GM12878 (cell line): Measurements from ENCODE around the gene ARMC6. TPM values are rescaled to one million over a fixed set of nuclear protein-coding genes. Genes with fewer than 3 reads are reported as not detected.

Source experiments
- ATAC-seq: fragments of 200-7000 bp; cut with Tn5 transposase; 3 replicates; pipeline ENCODE4 v1.9.1; 2020; ENCODE audit warnings: mild to moderate bottlenecking, moderate library complexity
- BruUV-seq: library from RNA; stranded (reverse); fragments of 400-500 nt; replicated peaks from 2 replicates; lab custom pipeline; 2021; lab: Mats Ljungman, UMichigan
- CTCF ChIA-PET: fragments of 300-600 bp; sonication (Branson Sonifier 250); formaldehyde crosslinking; extraction: SDS; loops from one replicate; lab custom pipeline; 2021; ENCODE audit warnings: inconsistent platforms; lab: Yijun Ruan, JAX
- POLR2A ChIA-PET: fragments of 350-600 bp; formaldehyde crosslinking; extraction: SDS; loops from one replicate; lab custom pipeline; 2021; ENCODE audit warnings: inconsistent platforms; lab: Charles Lee
- RAD21 ChIA-PET: fragments of 300-600 bp; sonication (Branson Sonifier 250); formaldehyde crosslinking; loops from one replicate; lab custom pipeline; 2023; ENCODE audit warnings: antibody characterized with exemption; ENCODE audit not compliant: unreplicated experiment; lab: Charles Lee
- SMC1A ChIA-PET: fragments of 300-600 bp; sonication (Branson Sonifier 250); formaldehyde crosslinking; loops from one replicate; lab custom pipeline; 2023; ENCODE audit not compliant: unreplicated experiment, uncharacterized antibody; lab: Charles Lee
- DNase-seq: peaks from one replicate; pipeline ENCODE4 v3.0.0-alpha.2; 2011; ENCODE audit warnings: low read depth, low spot score
- FAIRE-seq: peaks from 3 replicates; lab custom pipeline; 2011; peaks lifted over from hg19 to GRCh38; lab: Jason Lieb, UNC
- H2AFZ ChIP-seq: 2 replicates; pipeline ENCODE4 v1.6.0; 2011; ENCODE audit warnings: low read depth, low read length, control low read depth; ENCODE audit not compliant: control insufficient read depth
- H3K27ac ChIP-seq: 2 replicates; pipeline ENCODE4 v1.5.1; 2011; ENCODE audit warnings: control low read depth; ENCODE audit not compliant: control insufficient read depth, insufficient read depth
- H3K27me3 ChIP-seq, 2 experiments: replicated peaks in 1 of 2; 2 replicates each; pipeline versions ENCODE4 v1.6.0 to v1.6.1; 2011; ENCODE audit warnings: low read length in 1 of 2; ENCODE audit not compliant: control insufficient read depth in 2 of 2, insufficient read depth in 2 of 2
- H3K36me3 ChIP-seq, 2 experiments: 2 replicates each; pipeline ENCODE4 v1.5.1; 2011; ENCODE audit warnings: low read length in 1 of 2; ENCODE audit not compliant: control insufficient read depth in 2 of 2, insufficient read depth in 2 of 2
- H3K4me1 ChIP-seq: 2 replicates; pipeline ENCODE4 v1.6.1; 2011; ENCODE audit warnings: mild to moderate bottlenecking, low read length, moderate library complexity, mixed read lengths; ENCODE audit not compliant: control insufficient read depth, insufficient read depth
- H3K4me2 ChIP-seq: 2 replicates; pipeline ENCODE4 v1.6.0; 2011; ENCODE audit warnings: control low read depth; ENCODE audit not compliant: control insufficient read depth, insufficient read depth
- H3K4me3 ChIP-seq: fragments of 200-600 bp; sonication (generic); 2 replicates; pipeline ENCODE4 v1.5.1; 2016
- H3K79me2 ChIP-seq: 2 replicates; pipeline ENCODE4 v1.6.0; 2011; ENCODE audit warnings: low read length; ENCODE audit not compliant: control insufficient read depth, insufficient read depth
- H3K9ac ChIP-seq: 2 replicates; pipeline ENCODE4 v1.8.0; 2011; ENCODE audit warnings: low read length, control low read depth, mixed read lengths; ENCODE audit not compliant: control insufficient read depth, insufficient read depth
- H3K9me3 ChIP-seq: replicated peaks from 3 replicates; pipeline ENCODE4 v1.5.1; 2011; ENCODE audit warnings: mild to moderate bottlenecking, low read length; ENCODE audit not compliant: control insufficient read depth, insufficient read depth
- H4K20me1 ChIP-seq: 2 replicates; pipeline ENCODE4 v1.6.0; 2011; ENCODE audit not compliant: control insufficient read depth, insufficient read depth
- BMI1 ChIP-seq: fragments of 450-650 bp; IDR thresholded peaks from 2 replicates; pipeline ENCODE4 v1.6.1; 2016; ENCODE audit warnings: mild to moderate bottlenecking, moderate library complexity, borderline replicate concordance
- CEBPB ChIP-seq, 2 experiments: fragments of 150-350 bp in 1 of 2; IDR thresholded peaks; 2 replicates each; pipeline ENCODE4 v1.6.1; 2012 to 2014; ENCODE audit warnings: low read depth in 2 of 2, low read length in 2 of 2, borderline replicate concordance in 1 of 2, inconsistent platforms in 1 of 2
- CHD1 ChIP-seq: IDR thresholded peaks from 2 replicates; pipeline ENCODE4 v1.6.1; 2012; ENCODE audit warnings: low read depth, low read length, improper control_type of control experiment
- GATAD2B ChIP-seq: fragments of 450-650 bp; conservative IDR thresholded peaks from 2 replicates; pipeline ENCODE4 v1.6.1; 2017; ENCODE audit warnings: low read depth, mild to moderate bottlenecking, moderate library complexity
- MEF2A ChIP-seq: IDR thresholded peaks from 2 replicates; pipeline ENCODE4 v1.6.1; 2011; ENCODE audit warnings: low read depth, mild to moderate bottlenecking, low read length, moderate library complexity; ENCODE audit not compliant: insufficient read depth
- MTA2 ChIP-seq: fragments of 450-650 bp; IDR thresholded peaks from 2 replicates; pipeline ENCODE4 v1.6.1; 2016; ENCODE audit warnings: low read depth, mild to moderate bottlenecking, moderate library complexity
- SMARCA5 ChIP-seq: fragments of 450-650 bp; IDR thresholded peaks from 2 replicates; pipeline ENCODE4 v1.6.1; 2017; ENCODE audit warnings: mild to moderate bottlenecking
- TCF12 ChIP-seq: IDR thresholded peaks from 2 replicates; pipeline ENCODE4 v1.6.1; 2011; ENCODE audit warnings: low read depth, mild to moderate bottlenecking, low read length
- WGBS: methylation state at CpG from one replicate; pipeline ENCODE4 v1.1.6; 2016; ENCODE audit warnings: low lambda C conversion rate; ENCODE audit not compliant: insufficient replicate concordance, insufficient coverage; ENCODE audit errors: missing lambda C conversion rate; 5-methylcytosine and 5-hydroxymethylcytosine counted together
- in situ Hi-C: fragments of 300-500 bp; cut with MboI; formaldehyde crosslinking; loops from 9 replicates; pipeline ENCODE4 v1.14.3; 2018; ENCODE audit warnings: mixed read lengths
- intact Hi-C: fragments of 100-400 bp; cut with micrococcal nuclease; formaldehyde crosslinking; loops from one replicate; pipeline ENCODE4 v1.14.2; 2022; ENCODE audit not compliant: unreplicated experiment
- polyA plus RNA-seq, 11 experiments: library from polyadenylated mRNA; depleted of rRNA in 4 of 11; unstranded in 6 of 11; stranded (reverse) in 5 of 11; fragments of >200 nt; fragmentation: Nextera tagmentation in 4 of 11; fragmentation: Illumina TruSeq in 1 of 11; extraction: Ambion mirVana in 4 of 11; extraction: Trizol in 1 of 11; gene quantifications; 1 replicate in 1 of 11; 2 replicates in 10 of 11; pipeline versions ENCODE4 v1.2.1 to v1.2.3, GENCODE V29; 2011 to 2016; ENCODE audit warnings: inconsistent platforms in 2 of 11, missing spikeins in 2 of 11, low read depth in 1 of 11
- total RNA-seq, 4 experiments: library from RNA; depleted of rRNA in 3 of 4; stranded (reverse); fragments of >200 nt in 3 of 4; fragmentation: Illumina TruSeq in 1 of 4; extraction: Trizol in 1 of 4; gene quantifications; 2 replicates each; pipeline versions ENCODE4 v1.2.1 to v1.2.3, GENCODE V29; 2013 to 2021
- TF ChIP-seq, protein P1 (sequence below): fragments of 450-650 bp; IDR thresholded peaks from 2 replicates; pipeline ENCODE4 v1.6.1; 2018; ENCODE audit warnings: mild to moderate bottlenecking, low read depth, moderate library complexity; ENCODE audit not compliant: partially characterized antibody
- TF ChIP-seq, protein P2 (sequence below): IDR thresholded peaks from 2 replicates; pipeline ENCODE4 v1.6.1; 2011; ENCODE audit warnings: borderline replicate concordance, low read depth, mild to moderate bottlenecking, moderate library complexity, low read length; ENCODE audit not compliant: insufficient read depth, poor library complexity, severe bottlenecking

ARMC6 gene
- total and polyA plus RNA-seq, 10 of the 15 experiments (the other 5 are each of a cell fraction or from before 2014, with no cell fraction given), result 1.1 to 64.4 (median 41.6) TPM

DNA sequence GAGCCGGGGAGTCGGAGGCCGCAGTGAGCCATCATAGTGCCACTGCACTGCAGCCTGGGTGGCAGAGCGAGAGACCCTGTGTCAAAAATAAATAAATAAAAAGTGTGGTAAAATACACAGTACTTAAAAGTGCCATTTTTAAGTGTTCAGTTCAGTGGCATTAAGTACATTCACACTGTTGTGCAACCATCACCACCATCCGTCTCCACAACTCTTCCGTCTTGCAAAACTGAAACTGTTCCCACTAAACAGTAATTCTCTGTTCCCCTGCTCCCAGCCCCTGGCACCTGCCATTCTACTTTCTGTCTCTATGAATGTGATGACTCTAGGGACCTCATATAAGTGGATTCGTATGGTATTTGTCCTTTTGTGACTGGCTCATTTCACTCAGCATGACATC, 43.7 kb downstream of the ARMC6 start:
- Histone ChIP-seq H3K9ac (no peak overlapping the region), H4K20me1 (peaks cover 3% of the 10 kb centered on the region; the same call in 1 of the 2 replicates), H2AFZ (no peak overlapping the region), H3K4me1 (no peaks in the 10 kb centered on the region)
- in situ Hi-C loops, result no loop called here
- intact Hi-C loops, result no loop called here
- no peak for TF ChIP-seq SMARCA5
- TF ChIP-seq MTA2, result no peak
- TF ChIP-seq, protein P1, sequence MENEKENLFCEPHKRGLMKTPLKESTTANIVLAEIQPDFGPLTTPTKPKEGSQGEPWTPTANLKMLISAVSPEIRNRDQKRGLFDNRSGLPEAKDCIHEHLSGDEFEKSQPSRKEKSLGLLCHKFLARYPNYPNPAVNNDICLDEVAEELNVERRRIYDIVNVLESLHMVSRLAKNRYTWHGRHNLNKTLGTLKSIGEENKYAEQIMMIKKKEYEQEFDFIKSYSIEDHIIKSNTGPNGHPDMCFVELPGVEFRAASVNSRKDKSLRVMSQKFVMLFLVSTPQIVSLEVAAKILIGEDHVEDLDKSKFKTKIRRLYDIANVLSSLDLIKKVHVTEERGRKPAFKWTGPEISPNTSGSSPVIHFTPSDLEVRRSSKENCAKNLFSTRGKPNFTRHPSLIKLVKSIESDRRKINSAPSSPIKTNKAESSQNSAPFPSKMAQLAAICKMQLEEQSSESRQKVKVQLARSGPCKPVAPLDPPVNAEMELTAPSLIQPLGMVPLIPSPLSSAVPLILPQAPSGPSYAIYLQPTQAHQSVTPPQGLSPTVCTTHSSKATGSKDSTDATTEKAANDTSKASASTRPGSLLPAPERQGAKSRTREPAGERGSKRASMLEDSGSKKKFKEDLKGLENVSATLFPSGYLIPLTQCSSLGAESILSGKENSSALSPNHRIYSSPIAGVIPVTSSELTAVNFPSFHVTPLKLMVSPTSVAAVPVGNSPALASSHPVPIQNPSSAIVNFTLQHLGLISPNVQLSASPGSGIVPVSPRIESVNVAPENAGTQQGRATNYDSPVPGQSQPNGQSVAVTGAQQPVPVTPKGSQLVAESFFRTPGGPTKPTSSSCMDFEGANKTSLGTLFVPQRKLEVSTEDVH, result no peak
- TF ChIP-seq, all 136 proteins: peak for 0
- no TSS peak for BruUV-seq
- Histone ChIP-seq H3K27me3 (no peaks in the 10 kb centered on the region), H3K36me3 (no peaks in the 10 kb centered on the region; a peak in 2 of 4 replicates), H3K4me2 (no peak overlapping the region), H3K4me3 (no peak overlapping the region), H3K9me3 (no peaks in the 10 kb centered on the region), H3K79me2 (no peaks in the 10 kb centered on the region), H3K27ac (no peak overlapping the region)
- ATAC-seq (no peak), FAIRE-seq (no peak), DNase-seq (no peak)
- ChIA-PET SMC1A (interaction anchor here (0.8 kb wide), 1 partner anchor 10 kb away, joined by 4 read pairs; no protein-coding TSS in a partner anchor), RAD21 (no interaction called here), POLR2A (no interaction called here), CTCF (no interaction called here)
- 100% methylated on average over 7 of the region's 7 CpGs for WGBS

DNA sequence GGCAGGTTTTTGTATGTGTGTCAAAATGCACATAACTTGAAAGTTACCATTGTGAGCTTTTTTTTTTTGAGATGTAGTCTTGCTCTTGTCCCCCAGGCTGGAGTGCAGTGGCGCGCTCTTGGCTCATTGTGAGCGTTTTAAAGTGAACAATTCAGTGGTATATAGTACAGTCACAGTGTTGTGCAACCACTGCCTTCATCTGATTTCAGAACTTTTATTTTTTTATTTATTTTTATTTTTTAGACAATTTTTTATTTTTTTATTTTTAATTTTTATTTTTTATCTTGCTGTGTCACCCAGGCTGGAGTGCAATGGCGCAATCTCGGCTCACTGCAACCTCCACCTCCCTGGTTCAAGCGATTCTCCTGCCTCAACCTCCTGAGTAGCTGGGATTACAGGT, 45.4 kb downstream of the ARMC6 start:
- Histone ChIP-seq H4K20me1 (0 out of 2 replicates have a peak, but pooled peaks cover 3% of the 10 kb centered on the region), H3K79me2 (no peaks in the 10 kb centered on the region), H3K9me3 (no peaks in the 10 kb centered on the region), H3K4me1 (no peaks in the 10 kb centered on the region)
- POLR2A ChIA-PET, result no interaction called here
- in situ Hi-C loops, result no loop called here
- intact Hi-C loops, result no loop called here
- TF ChIP-seq TCF12, result no peak
- no peak for TF ChIP-seq CHD1
- TF ChIP-seq, protein P2, sequence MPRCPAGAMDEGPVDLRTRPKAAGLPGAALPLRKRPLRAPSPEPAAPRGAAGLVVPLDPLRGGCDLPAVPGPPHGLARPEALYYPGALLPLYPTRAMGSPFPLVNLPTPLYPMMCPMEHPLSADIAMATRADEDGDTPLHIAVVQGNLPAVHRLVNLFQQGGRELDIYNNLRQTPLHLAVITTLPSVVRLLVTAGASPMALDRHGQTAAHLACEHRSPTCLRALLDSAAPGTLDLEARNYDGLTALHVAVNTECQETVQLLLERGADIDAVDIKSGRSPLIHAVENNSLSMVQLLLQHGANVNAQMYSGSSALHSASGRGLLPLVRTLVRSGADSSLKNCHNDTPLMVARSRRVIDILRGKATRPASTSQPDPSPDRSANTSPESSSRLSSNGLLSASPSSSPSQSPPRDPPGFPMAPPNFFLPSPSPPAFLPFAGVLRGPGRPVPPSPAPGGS, result peak; percentile 30
- TF ChIP-seq CEBPB (IDR thresholded peaks at IDR 0.05; ENCODE audit: borderline replicate concordance in 1 of 2, low read depth in 2 of 2, low read length in 2 of 2), result no peak
- TF ChIP-seq GATAD2B, result no peak
- no peak for TF ChIP-seq BMI1
- TF ChIP-seq MEF2A, result no peak
- TF ChIP-seq, all 136 proteins: peak for 1
- no peak overlapping the region for H3K27ac ChIP-seq
- no peak overlapping the region for H2AFZ ChIP-seq
- BruUV-seq, result no TSS peak
- RAD21 ChIA-PET, result no interaction called here
- ATAC-seq (no peak), FAIRE-seq (no peak), DNase-seq (no peak)
- whole genome bisulfite sequencing, result 95% methylated on average over 6 of the region's 6 CpGs
- CTCF ChIA-PET, result interaction anchor here (1.4 kb wide), 1 partner anchor 11 kb away, joined by 3 read pairs; no protein-coding TSS in a partner anchor
- no peaks in the 10 kb centered on the region; a peak in 2 of 4 replicates for H3K36me3 ChIP-seq
- no peak overlapping the region for H3K9ac ChIP-seq
- H3K4me3 ChIP-seq, result no peak overlapping the region
- no peak overlapping the region for H3K4me2 ChIP-seq
- SMC1A ChIA-PET, result no interaction called here
- H3K27me3 ChIP-seq, result no peaks in the 10 kb centered on the region
